Dedifferentiated amniotic fluid mesenchymal stem cell (primary cell): ENCODE results near the gene PIK3R6.
A peak's percentile ranks its signal among the peaks of the same experiment; 100 is the strongest.
"Not testable (repeated sequence)": the region's sequence is repeated elsewhere in the genome, so short reads cannot be mapped to it uniquely, and the experiment has no call there.

ENCODE experiments used
- DNase-seq: peaks from one replicate; pipeline ENCODE4 v3.0.0-alpha.2; 2016; ENCODE audit errors: extremely low spot score

PIK3R6 gene

GRCh38 chr17:8873801-8874715 is 6.6 kb upstream of the PIK3R6 start:
- DNase-seq: no peak

GRCh38 chr17:8872705-8873435 is 5.4 kb upstream of the PIK3R6 start:
- DNase-seq: no peak

- DNase-seq: no peak
These were observed 4.7 kb upstream of the PIK3R6 start for GRCh38 chr17:8872036-8872704.

GRCh38 chr17:8871081-8871581 is 3.7 kb upstream of the PIK3R6 start:
- no peak for DNase-seq

- no peak for DNase-seq
These were observed 3.0 kb upstream of the PIK3R6 start for GRCh38 chr17:8870406-8871040.

- DNase-seq: no peak
These were observed 1.8 kb upstream of the PIK3R6 start for GRCh38 chr17:8869114-8869815.

GRCh38 chr17:8868529-8868951 is 1.1 kb upstream of the PIK3R6 start:
- no peak for DNase-seq

- DNase-seq: no peak
These were observed 618 bp upstream of the PIK3R6 start for GRCh38 chr17:8868092-8868491.

- no peak for DNase-seq
These were observed 1.7 kb downstream of the PIK3R6 start for GRCh38 chr17:8865811-8866210.

- no peak for DNase-seq
These were observed 2.1 kb downstream of the PIK3R6 start for GRCh38 chr17:8865385-8865784.

- no peak for DNase-seq
These were observed 5.0 kb downstream of the PIK3R6 start for GRCh38 chr17:8862213-8863056.

- DNase-seq: no peak
These were observed 5.8 kb downstream of the PIK3R6 start for GRCh38 chr17:8861495-8862181.

- no peak for DNase-seq
These were observed 7.6 kb downstream of the PIK3R6 start for GRCh38 chr17:8859804-8860430.

GRCh38 chr17:8859027-8859803 is 8.3 kb downstream of the PIK3R6 start:
- no peak for DNase-seq

- peak; percentile 26 for DNase-seq
These were observed 9.6 kb downstream of the PIK3R6 start for GRCh38 chr17:8857919-8858318.

- no peak for DNase-seq
These were observed 10.5 kb downstream of the PIK3R6 start for GRCh38 chr17:8856869-8857575.

GRCh38 chr17:8856205-8856603 is 11.3 kb downstream of the PIK3R6 start:
- DNase-seq: not testable (repeated sequence)
